ENCODE data around the gene NOXO1. TPM values are rescaled to one million over a fixed set of nuclear protein-coding genes. Genes with fewer than 3 reads are reported as not detected.
"Not testable (repeated sequence)": the region's sequence is repeated elsewhere in the genome, so short reads cannot be mapped to it uniquely, and the experiment has no call there.

Gene NOXO1
- total RNA-seq, 1 donor from 2014 or later, result 1.8 TPM

- TF ChIP-seq CTCF (IDR thresholded peaks at IDR 0.05), result no peak
- no peak for ATAC-seq
- DNase-seq, result no peak
- H3K4me1 ChIP-seq, result peaks cover 26% of the 10 kb centered on the region
- H3K9me3 ChIP-seq, result no peaks in the 10 kb centered on the region
- H3K4me3 ChIP-seq, result peak overlapping the region; percentile 93
- no peaks in the 10 kb centered on the region for H3K27me3 ChIP-seq
- intact Hi-C loops (cut with DNase I), result no loop called here
- peaks cover 27% of the 10 kb centered on the region for H3K36me3 ChIP-seq
- peak overlapping the region; percentile 91 for H3K27ac ChIP-seq
These were observed 20.3 kb downstream of the NOXO1 start for GRCh38 chr16:1960665-1961630.

GRCh38 chr16:1959269-1960039, 21.8 kb downstream of the NOXO1 start, which contains the start of gene NDUFB10:
NDUFB10 (plus strand) TSS chr16:1959538; CDS start chr16:1959625, 87 bp downstream.
- peak within 1 kb of the TSS; percentile 93 for H3K4me3 ChIP-seq
- ATAC-seq, result peak; percentile 97
- peak; percentile 76 for TF ChIP-seq CTCF (IDR thresholded peaks at IDR 0.05)
- peaks cover 19% of the 10 kb centered on the region for H3K4me1 ChIP-seq
- peaks cover 27% of the 10 kb centered on the region for H3K36me3 ChIP-seq
- H3K27ac ChIP-seq, result peak within 1 kb of the TSS; percentile 91
- peak; percentile 97 for DNase-seq
- intact Hi-C loops (cut with DNase I), result no loop called here
- no peaks in the 10 kb centered on the region for H3K9me3 ChIP-seq
- no peaks in the 10 kb centered on the region for H3K27me3 ChIP-seq

GRCh38 chr16:1958715-1959268, 22.5 kb downstream of the NOXO1 start:
- DNase-seq, result peak; percentile 69

DNA sequence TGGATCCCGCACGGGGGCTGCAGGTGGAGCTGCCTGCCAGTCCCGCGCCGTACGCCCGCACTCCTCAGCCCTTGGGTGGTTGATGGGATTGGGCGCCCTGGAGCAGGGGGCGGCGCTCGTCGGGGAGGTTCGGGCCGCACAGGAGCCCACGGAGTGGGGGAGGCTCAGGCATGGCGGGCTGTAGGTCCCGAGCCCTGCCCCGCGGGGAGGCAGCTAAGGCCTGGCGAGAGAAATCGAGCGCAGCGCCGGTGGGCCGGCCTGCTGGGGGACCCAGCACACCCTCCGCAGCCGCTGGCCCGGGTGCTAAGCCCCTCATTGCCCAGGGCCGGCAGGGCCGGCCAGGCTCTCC, 23.2 kb downstream of the NOXO1 start:
- intact Hi-C loops (cut with DNase I); H3K4me3 ChIP-seq; ATAC-seq; H3K27me3 ChIP-seq; H3K9me3 ChIP-seq; H3K27ac ChIP-seq: not testable (repeated sequence)
- peaks cover 27% of the 10 kb centered on the region for H3K36me3 ChIP-seq
- peaks cover 19% of the 10 kb centered on the region for H3K4me1 ChIP-seq
- DNase-seq, result peak; percentile 67

More at GRCh38 chr16:1958715-1959268, 22.5 kb downstream of the NOXO1 start:
- Histone ChIP-seq H3K27ac (peak overlapping the region; percentile 91), H3K36me3 (peaks cover 27% of the 10 kb centered on the region), H3K9me3 (no peaks in the 10 kb centered on the region), H3K4me3 (peak overlapping the region; percentile 93), H3K4me1 (peaks cover 19% of the 10 kb centered on the region), H3K27me3 (no peaks in the 10 kb centered on the region)
- peak; percentile 1 for ATAC-seq
- TF ChIP-seq CTCF (IDR thresholded peaks at IDR 0.05), result no peak
- intact Hi-C loops (cut with DNase I), result no loop called here

DNA sequence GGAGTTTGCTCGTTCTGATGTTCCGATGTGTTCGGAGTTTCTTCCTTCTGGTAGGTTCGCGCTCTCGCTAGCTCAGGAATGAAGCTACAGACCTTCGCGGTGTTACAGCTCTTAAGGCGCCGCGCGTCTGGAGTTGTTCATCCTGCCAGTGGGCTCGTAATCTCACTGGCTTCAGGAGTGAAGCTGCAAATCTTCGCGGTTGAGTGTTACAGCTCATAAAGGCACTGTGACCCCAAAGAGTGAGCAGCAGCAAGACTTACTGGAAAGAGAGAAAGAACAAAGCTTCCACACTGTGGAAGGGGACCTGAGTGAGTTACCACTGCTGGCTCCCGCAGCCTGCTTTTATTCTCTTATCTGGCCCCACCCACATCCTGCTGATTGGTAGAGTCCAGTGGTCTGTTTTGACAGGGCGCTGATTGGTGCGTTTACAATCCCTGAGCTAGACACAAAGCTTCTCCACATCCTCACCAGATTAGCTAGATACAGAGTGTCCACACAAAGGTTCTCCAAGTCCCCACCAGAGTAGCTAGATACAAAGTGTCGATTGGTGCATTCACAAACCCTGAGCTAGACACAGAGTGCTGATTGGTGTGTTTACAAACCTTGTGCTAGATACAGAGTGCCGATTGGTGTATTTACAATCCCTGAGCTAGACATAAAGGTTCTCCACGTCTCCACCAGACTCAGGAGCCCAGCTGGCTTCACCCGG, 23.7 kb downstream of the NOXO1 start:
- Histone ChIP-seq H3K36me3 (peaks cover 22% of the 10 kb centered on the region), H3K4me1 (peaks cover 18% of the 10 kb centered on the region)
- DNase-seq; H3K4me3 ChIP-seq; ATAC-seq; H3K9me3 ChIP-seq; H3K27ac ChIP-seq; intact Hi-C loops (cut with DNase I); H3K27me3 ChIP-seq: not testable (repeated sequence)

- no peak for ATAC-seq
These were observed 27.5 kb downstream of the NOXO1 start for GRCh38 chr16:1953734-1954133.

More at GRCh38 chr16:1953734-1954133, 27.5 kb downstream of the NOXO1 start:
- intact Hi-C loops (cut with DNase I), result no loop called here
- no peak overlapping the region for H3K27ac ChIP-seq
- H3K4me1 ChIP-seq, result peaks cover under 1% of the 10 kb centered on the region
- no peaks in the 10 kb centered on the region for H3K27me3 ChIP-seq
- H3K4me3 ChIP-seq, result no peak overlapping the region
- peak; percentile 64 for DNase-seq
- H3K36me3 ChIP-seq, result no peaks in the 10 kb centered on the region
- TF ChIP-seq CTCF (IDR thresholded peaks at IDR 0.05), result no peak
- H3K9me3 ChIP-seq, result no peaks in the 10 kb centered on the region
